ENCODE measurements around the gene MCF2L.

The MCF2L gene

GRCh38 chr13:113066746-113067145, 97.7 kb downstream of the MCF2L start:
- Histone ChIP-seq H3K27ac (ENCODE audit: low read length) (no peak overlapping the region), H3F3A (ENCODE audit: insufficient read depth, low read length) (no peaks in the 10 kb centered on the region), H3K9me2 (replicated peaks; ENCODE audit: insufficient read depth, low read length) (no peaks in the 10 kb centered on the region), H3K79me2 (ENCODE audit: low read length) (no peaks in the 10 kb centered on the region), H3K4me1 (ENCODE audit: low read length) (no peaks in the 10 kb centered on the region), H2AFZ (ENCODE audit: low read length) (no peak overlapping the region), H4K20me1 (ENCODE audit: insufficient read depth, low read length) (no peaks in the 10 kb centered on the region), H3K9me3 (replicated peaks; ENCODE audit: insufficient read depth, low read length) (no peaks in the 10 kb centered on the region), H3K4me3 (ENCODE audit: low read length) (no peak overlapping the region), H3K36me3 (replicated peaks; ENCODE audit: insufficient read depth, low read length) (no peaks in the 10 kb centered on the region), H3K4me2 (ENCODE audit: low read depth, low read length) (no peak overlapping the region), H3K9ac (ENCODE audit: low read length) (no peak overlapping the region), H3K27me3 (replicated peaks; ENCODE audit: insufficient read depth, low read length) (peaks cover 70% of the 10 kb centered on the region)
- TF ChIP-seq CTCF (IDR thresholded peaks at IDR 0.05; ENCODE audit: low read length) (no peak), EZH2phosphoT487 (IDR thresholded peaks at IDR 0.05; ENCODE audit: low read length) (no peak), EZH2 (optimal IDR thresholded peaks at IDR 0.05; ENCODE audit: low read depth, low read length) (no peak)
- no peak for DNase-seq

GRCh38 chr13:113069861-113070805, 101.1 kb downstream of the MCF2L start:
- no peaks in the 10 kb centered on the region for H3K4me1 ChIP-seq (ENCODE audit: low read length)
- no peaks in the 10 kb centered on the region for H3F3A ChIP-seq (ENCODE audit: insufficient read depth, low read length)
- DNase-seq = no peak
- no peak overlapping the region for H2AFZ ChIP-seq (ENCODE audit: low read length)
- no peak overlapping the region for H3K4me2 ChIP-seq (ENCODE audit: low read depth, low read length)
- H3K27me3 ChIP-seq (replicated peaks; ENCODE audit: insufficient read depth, low read length) = peaks cover 71% of the 10 kb centered on the region
- H3K27ac ChIP-seq (ENCODE audit: low read length) = no peak overlapping the region
- no peak overlapping the region for H3K9ac ChIP-seq (ENCODE audit: low read length)
- H3K4me3 ChIP-seq (ENCODE audit: low read length) = no peak overlapping the region
- H3K36me3 ChIP-seq (replicated peaks; ENCODE audit: insufficient read depth, low read length) = no peaks in the 10 kb centered on the region
- no peak for TF ChIP-seq EZH2 (optimal IDR thresholded peaks at IDR 0.05; ENCODE audit: low read depth, low read length)
- no peak for TF ChIP-seq CTCF (IDR thresholded peaks at IDR 0.05; ENCODE audit: low read length)
- no peak for TF ChIP-seq EZH2phosphoT487 (IDR thresholded peaks at IDR 0.05; ENCODE audit: low read length)
- no peaks in the 10 kb centered on the region for H3K9me3 ChIP-seq (replicated peaks; ENCODE audit: insufficient read depth, low read length)
- H4K20me1 ChIP-seq (ENCODE audit: insufficient read depth, low read length) = no peaks in the 10 kb centered on the region
- H3K9me2 ChIP-seq (replicated peaks; ENCODE audit: insufficient read depth, low read length) = no peaks in the 10 kb centered on the region
- H3K79me2 ChIP-seq (ENCODE audit: low read length) = no peaks in the 10 kb centered on the region

- Histone ChIP-seq H4K20me1 (ENCODE audit: insufficient read depth, low read length) (no peaks in the 10 kb centered on the region), H3K27me3 (replicated peaks; ENCODE audit: insufficient read depth, low read length) (peaks cover 71% of the 10 kb centered on the region), H3K9me3 (replicated peaks; ENCODE audit: insufficient read depth, low read length) (no peaks in the 10 kb centered on the region), H3K36me3 (replicated peaks; ENCODE audit: insufficient read depth, low read length) (no peaks in the 10 kb centered on the region), H3K27ac (ENCODE audit: low read length) (no peak overlapping the region), H2AFZ (ENCODE audit: low read length) (no peak overlapping the region), H3K4me3 (ENCODE audit: low read length) (no peak overlapping the region), H3F3A (ENCODE audit: insufficient read depth, low read length) (no peaks in the 10 kb centered on the region), H3K4me2 (ENCODE audit: low read depth, low read length) (no peak overlapping the region), H3K9ac (ENCODE audit: low read length) (no peak overlapping the region), H3K4me1 (ENCODE audit: low read length) (no peaks in the 10 kb centered on the region), H3K79me2 (ENCODE audit: low read length) (no peaks in the 10 kb centered on the region), H3K9me2 (replicated peaks; ENCODE audit: insufficient read depth, low read length) (no peaks in the 10 kb centered on the region)
- no peak for DNase-seq
- TF ChIP-seq EZH2phosphoT487 (IDR thresholded peaks at IDR 0.05; ENCODE audit: low read length) (no peak), CTCF (IDR thresholded peaks at IDR 0.05; ENCODE audit: low read length) (no peak), EZH2 (optimal IDR thresholded peaks at IDR 0.05; ENCODE audit: low read depth, low read length) (no peak)
These were observed 101.8 kb downstream of the MCF2L start for GRCh38 chr13:113070855-113071254.
